Measurements from ENCODE around the gene APBB1.

The APBB1 gene

GRCh38 chr11:6389905-6390717 is 28.8 kb downstream of the APBB1 start, which contains the start of gene SMPD1:
Gene SMPD1 (plus strand): TSS chr11:6390474. CDS start chr11:6390599, 125 bp downstream.
- DNase-seq, result peak; percentile 97

- DNase-seq, result no peak
Observed at GRCh38 chr11:6388748-6389147, 30.1 kb downstream of the APBB1 start.

GRCh38 chr11:6387811-6388599 is 30.9 kb downstream of the APBB1 start:
- peak; percentile 75 for DNase-seq

- no peak for DNase-seq
Observed at GRCh38 chr11:6385046-6385777, 33.7 kb downstream of the APBB1 start.

GRCh38 chr11:6378640-6378989 is 40.3 kb downstream of the APBB1 start:
- no peak for DNase-seq

- peak; percentile 49 for DNase-seq
Observed at GRCh38 chr11:6377902-6378639, 40.8 kb downstream of the APBB1 start.

GRCh38 chr11:6371825-6372224 is 47.1 kb downstream of the APBB1 start:
- no peak for DNase-seq

- DNase-seq, result peak; percentile 66
Observed at GRCh38 chr11:6365659-6366058, 53.2 kb downstream of the APBB1 start.

GRCh38 chr11:6362873-6363678 is 55.8 kb downstream of the APBB1 start:
- peak; percentile 93 for DNase-seq

- DNase-seq, result no peak
Observed at GRCh38 chr11:6362185-6362872, 56.6 kb downstream of the APBB1 start.

GRCh38 chr11:6360183-6360582 is 58.7 kb downstream of the APBB1 start:
- no peak for DNase-seq

- peak; percentile 41 for DNase-seq
Observed at GRCh38 chr11:6357222-6357621, 61.7 kb downstream of the APBB1 start.

GRCh38 chr11:6356503-6357055 is 62.3 kb downstream of the APBB1 start:
- no peak for DNase-seq

GRCh38 chr11:6354651-6355485 is 64.0 kb downstream of the APBB1 start:
- peak; percentile 66 for DNase-seq

- DNase-seq, result peak; percentile 99
Observed at GRCh38 chr11:6353367-6353987, 65.4 kb downstream of the APBB1 start.

- DNase-seq, result no peak
Observed at GRCh38 chr11:6351782-6352382, 67.0 kb downstream of the APBB1 start.

- no peak for DNase-seq
Observed at GRCh38 chr11:6350486-6350885, 68.4 kb downstream of the APBB1 start.

GRCh38 chr11:6350043-6350442 is 68.9 kb downstream of the APBB1 start:
- peak; percentile 75 for DNase-seq

GRCh38 chr11:6345366-6345765 is 73.5 kb downstream of the APBB1 start:
- no peak for DNase-seq
